H1 (cell line): ENCODE data around the gene DIAPH2.
"Not testable (repeated sequence)": the region's sequence is repeated elsewhere in the genome, so short reads cannot be mapped to it uniquely, and the experiment has no call there.

Source experiments
- ATF3 ChIP-seq: IDR thresholded peaks from 2 replicates; pipeline ENCODE4 v1.6.1; 2011; ENCODE audit warnings: low read depth, mild to moderate bottlenecking, low read length; ENCODE audit not compliant: insufficient read depth
- CEBPB ChIP-seq: IDR thresholded peaks from 2 replicates; pipeline ENCODE4 v1.6.1; 2012; ENCODE audit warnings: low read depth, low read length
- CTCF ChIP-seq, 3 experiments: IDR thresholded peaks; 1 replicate in 2 of 3; 2 replicates in 1 of 3; pipeline versions ENCODE4 v1.5.1 to v1.6.1; 2011; ENCODE audit warnings: low read length in 3 of 3, mild to moderate bottlenecking in 3 of 3, inconsistent platforms in 2 of 3, low read depth in 1 of 3, moderate library complexity in 1 of 3; ENCODE audit not compliant: insufficient read depth in 1 of 3; ENCODE audit errors: control extremely low read depth in 1 of 3
- EGR1 ChIP-seq: IDR thresholded peaks from 2 replicates; pipeline ENCODE4 v1.6.1; 2011; ENCODE audit warnings: low read depth, low read length, borderline replicate concordance
- EZH2 ChIP-seq: fragments of 200-600 bp; sonication (generic); IDR thresholded peaks from 2 replicates; pipeline ENCODE4 v1.7.1; 2012; ENCODE audit warnings: low read depth, mild to moderate bottlenecking, moderate library complexity, low read length, inconsistent platforms; ENCODE audit not compliant: severe bottlenecking
- GABPA ChIP-seq: IDR thresholded peaks from 2 replicates; pipeline ENCODE4 v1.6.1; 2011; ENCODE audit warnings: mild to moderate bottlenecking, low read length, moderate library complexity, borderline replicate concordance; ENCODE audit not compliant: insufficient read depth
- MAFK ChIP-seq: IDR thresholded peaks from 2 replicates; pipeline ENCODE4 v1.6.1; 2012; ENCODE audit warnings: low read depth, mild to moderate bottlenecking, improper control_type of control experiment, low read length
- MAX ChIP-seq: IDR thresholded peaks from 2 replicates; pipeline ENCODE4 v1.6.1; 2012; ENCODE audit warnings: inconsistent platforms
- SIX5 ChIP-seq: IDR thresholded peaks from 2 replicates; pipeline ENCODE4 v1.6.1; 2011; ENCODE audit warnings: mild to moderate bottlenecking, low read depth, low read length
- SRF ChIP-seq: IDR thresholded peaks from 2 replicates; pipeline ENCODE4 v1.6.1; 2011; ENCODE audit warnings: mild to moderate bottlenecking, low read depth, low read length, moderate library complexity

GRCh38 chrX:96859422-96859821, 174.8 kb downstream of the DIAPH2 start:
- TF ChIP-seq GABPA; EGR1; CTCF (IDR thresholded peaks at IDR 0.05; ENCODE audit: control extremely low read depth in 1 of 3, insufficient read depth in 1 of 3, low read depth in 1 of 3, low read length in 3 of 3); CEBPB; ATF3; MAX; MAFK; EZH2; SRF; SIX5: not testable (repeated sequence)
